ENCODE measurements around the gene VPS8.

Gene VPS8

GRCh38 chr3:184815046-184815930 lies 3.3 kb downstream of the VPS8 start:
- peak; percentile 49 for DNase-seq

- no peak for DNase-seq
These were observed 4.6 kb downstream of the VPS8 start for GRCh38 chr3:184816614-184817013.

- no peak for DNase-seq
These were observed 8.6 kb downstream of the VPS8 start for GRCh38 chr3:184820525-184820924.

- no peak for DNase-seq
These were observed 9.1 kb downstream of the VPS8 start for GRCh38 chr3:184821034-184821433.

- DNase-seq: no peak
These were observed 10.1 kb downstream of the VPS8 start for GRCh38 chr3:184822081-184822480.

- DNase-seq: no peak
These were observed 10.7 kb downstream of the VPS8 start for GRCh38 chr3:184822654-184823053.

- no peak for DNase-seq
These were observed 12.0 kb downstream of the VPS8 start for GRCh38 chr3:184823990-184824389.

- no peak for DNase-seq
These were observed 13.3 kb downstream of the VPS8 start for GRCh38 chr3:184825121-184825820.

- no peak for DNase-seq
These were observed 15.6 kb downstream of the VPS8 start for GRCh38 chr3:184827572-184827971.

GRCh38 chr3:184832044-184832443 lies 20.1 kb downstream of the VPS8 start:
- DNase-seq: no peak

GRCh38 chr3:184832903-184833302 lies 20.9 kb downstream of the VPS8 start:
- DNase-seq: no peak

- DNase-seq: no peak
These were observed 24.3 kb downstream of the VPS8 start for GRCh38 chr3:184836090-184836822.

GRCh38 chr3:184842433-184842832 lies 30.5 kb downstream of the VPS8 start:
- no peak for DNase-seq

GRCh38 chr3:184845819-184846218 lies 33.9 kb downstream of the VPS8 start:
- DNase-seq: no peak

- no peak for DNase-seq
These were observed 34.5 kb downstream of the VPS8 start for GRCh38 chr3:184846496-184846895.

- no peak for DNase-seq
These were observed 37.0 kb downstream of the VPS8 start for GRCh38 chr3:184848934-184849333.

GRCh38 chr3:184850201-184850600 lies 38.2 kb downstream of the VPS8 start:
- DNase-seq: no peak

- DNase-seq: no peak
These were observed 45.1 kb downstream of the VPS8 start for GRCh38 chr3:184857099-184857498.

- DNase-seq: no peak
These were observed 52.0 kb downstream of the VPS8 start for GRCh38 chr3:184864000-184864399.

- DNase-seq: no peak
These were observed 56.5 kb downstream of the VPS8 start for GRCh38 chr3:184868477-184868876.

- peak; percentile 64 for DNase-seq
These were observed 60.2 kb downstream of the VPS8 start for GRCh38 chr3:184872200-184872599.

GRCh38 chr3:184873141-184873540 lies 61.2 kb downstream of the VPS8 start:
- DNase-seq: no peak

Measured in activated CD4-positive, alpha-beta T cell treated with anti-CD3 and anti-CD28 coated beads, Interleukin-2, Interleukin-6, amounts not matched to agents 100 ng/mL and 50 ng/mL, durations not matched to agents 16 hours and 8 hours (primary cell).